Measurements from ENCODE around the gene CDHR2. TPM values are rescaled to one million over a fixed set of nuclear protein-coding genes. Genes with fewer than 3 reads are reported as not detected.
A peak's percentile ranks its signal among the peaks of the same experiment; 100 is the strongest.
"Not testable (repeated sequence)": the region's sequence is repeated elsewhere in the genome, so short reads cannot be mapped to it uniquely, and the experiment has no call there.

The CDHR2 gene
- total RNA-seq, 1 experiment from 2014 or later = 0.63 TPM

GRCh38 chr5:176596689-176597416, 47.7 kb downstream of the CDHR2 start (continued):
- no peak for TF ChIP-seq JAZF1 (CRISPR knock-in tag; IDR thresholded peaks at IDR 0.05)
- no peak for TF ChIP-seq ZNF138 (CRISPR knock-in tag; conservative IDR thresholded peaks at IDR 0.05)
- no peak for TF ChIP-seq ZNF416 (CRISPR knock-in tag; IDR thresholded peaks at IDR 0.05)
- peak; percentile 30; the same call in 1 of the 2 replicates for TF ChIP-seq ARID4B (CRISPR knock-in tag; IDR thresholded peaks at IDR 0.05; ENCODE audit: borderline replicate concordance)
- TF ChIP-seq STAT6 (CRISPR knock-in tag; conservative IDR thresholded peaks at IDR 0.05; ENCODE audit: low read depth) = peak; percentile 85; the same call in 1 of the 2 replicates
- TF ChIP-seq ZMAT4 (CRISPR knock-in tag; IDR thresholded peaks at IDR 0.05) = no peak
- no peak for TF ChIP-seq ATF1 (CRISPR knock-in tag; IDR thresholded peaks at IDR 0.05)
- TF ChIP-seq MYBL2 (CRISPR knock-in tag; IDR thresholded peaks at IDR 0.05) = 0 out of 2 replicates have a peak, but pooled peaks have one; percentile 26
- no peak for TF ChIP-seq ZNF423 (CRISPR knock-in tag; IDR thresholded peaks at IDR 0.05)

- DNase-seq (ENCODE audit: low spot score) (peak; percentile 56), ATAC-seq (peak; percentile 6; the same call in 1 of the 2 replicates)
- TF ChIP-seq TCF7 (CRISPR knock-in tag; IDR thresholded peaks at IDR 0.05; ENCODE audit: low read depth) (0 out of 2 replicates have a peak, but pooled peaks have one; percentile 10), MYBL2 (CRISPR knock-in tag; IDR thresholded peaks at IDR 0.05) (0 out of 2 replicates have a peak, but pooled peaks have one; percentile 32), USF2 (CRISPR knock-in tag; IDR thresholded peaks at IDR 0.05) (no peak), ZSCAN18 (CRISPR knock-in tag; IDR thresholded peaks at IDR 0.05) (no peak), RORB (CRISPR knock-in tag; IDR thresholded peaks at IDR 0.05) (no peak), SP1 (CRISPR knock-in tag; conservative IDR thresholded peaks at IDR 0.05) (0 out of 2 replicates have a peak, but pooled peaks have one; percentile 5), ETV6 (CRISPR knock-in tag; IDR thresholded peaks at IDR 0.05) (no peak)
- H3K36me3 Mint-ChIP-seq = peaks cover 6% of the 10 kb centered on the region
- H3K4me3 Mint-ChIP-seq = peak overlapping the region; percentile 45
- 0 out of 2 replicates have a peak, but pooled peaks cover 4% of the 10 kb centered on the region for H3K4me1 Mint-ChIP-seq
- CTCF ChIA-PET = interaction anchor here (0.6 to 3.4 kb wide), 13 partner anchors 8 to 181 kb away, joined by 3 to 21 read pairs (median 7); partner anchors contain the start of genes CLTB, EIF4E1B, RNF44 and SNCB
- H3K9me3 Mint-ChIP-seq = no peaks in the 10 kb centered on the region
- no peak overlapping the region for H3K27ac Mint-ChIP-seq
- POLR2A ChIA-PET = interaction anchor here (1.8 kb wide), 1 partner anchor 54 kb away, joined by 4 read pairs; no protein-coding TSS in a partner anchor
- H3K27me3 Mint-ChIP-seq (ENCODE audit: low read depth) = peaks cover 36% of the 10 kb centered on the region
Measured at GRCh38 chr5:176597417-176598389, 48.6 kb downstream of the CDHR2 start.

GRCh38 chr5:176599749-176600430, 50.7 kb downstream of the CDHR2 start:
- H3K9me3 Mint-ChIP-seq; ATAC-seq; H3K4me3 Mint-ChIP-seq; DNase-seq (ENCODE audit: low spot score); POLR2A ChIA-PET; H3K4me1 Mint-ChIP-seq; H3K36me3 Mint-ChIP-seq; CTCF ChIA-PET; H3K27ac Mint-ChIP-seq: not testable (repeated sequence)
- H3K27me3 Mint-ChIP-seq (ENCODE audit: low read depth) = peaks cover 27% of the 10 kb centered on the region
